Measurements from ENCODE around the gene ILK.

Gene ILK

DNA sequence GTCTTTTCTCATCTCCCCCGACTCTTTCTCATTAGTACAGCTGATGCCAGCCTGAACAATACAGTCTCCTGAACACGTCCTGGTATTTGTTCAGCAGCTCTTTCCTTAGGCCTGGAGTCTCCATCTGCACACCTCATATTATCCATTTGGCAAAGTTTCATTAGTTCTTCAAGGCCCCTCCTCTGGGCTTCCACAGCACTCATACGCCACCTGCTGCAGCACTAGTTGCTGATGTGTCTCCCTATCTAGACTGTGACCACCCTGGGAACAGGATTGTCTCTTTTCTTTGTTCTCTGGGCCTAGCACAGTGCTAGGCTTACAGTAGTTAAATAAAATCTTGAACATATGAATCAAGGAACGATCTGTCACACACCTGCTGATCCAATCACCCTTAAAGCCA, 34.9 kb downstream of the ILK start:
- no peak for DNase-seq

DNA sequence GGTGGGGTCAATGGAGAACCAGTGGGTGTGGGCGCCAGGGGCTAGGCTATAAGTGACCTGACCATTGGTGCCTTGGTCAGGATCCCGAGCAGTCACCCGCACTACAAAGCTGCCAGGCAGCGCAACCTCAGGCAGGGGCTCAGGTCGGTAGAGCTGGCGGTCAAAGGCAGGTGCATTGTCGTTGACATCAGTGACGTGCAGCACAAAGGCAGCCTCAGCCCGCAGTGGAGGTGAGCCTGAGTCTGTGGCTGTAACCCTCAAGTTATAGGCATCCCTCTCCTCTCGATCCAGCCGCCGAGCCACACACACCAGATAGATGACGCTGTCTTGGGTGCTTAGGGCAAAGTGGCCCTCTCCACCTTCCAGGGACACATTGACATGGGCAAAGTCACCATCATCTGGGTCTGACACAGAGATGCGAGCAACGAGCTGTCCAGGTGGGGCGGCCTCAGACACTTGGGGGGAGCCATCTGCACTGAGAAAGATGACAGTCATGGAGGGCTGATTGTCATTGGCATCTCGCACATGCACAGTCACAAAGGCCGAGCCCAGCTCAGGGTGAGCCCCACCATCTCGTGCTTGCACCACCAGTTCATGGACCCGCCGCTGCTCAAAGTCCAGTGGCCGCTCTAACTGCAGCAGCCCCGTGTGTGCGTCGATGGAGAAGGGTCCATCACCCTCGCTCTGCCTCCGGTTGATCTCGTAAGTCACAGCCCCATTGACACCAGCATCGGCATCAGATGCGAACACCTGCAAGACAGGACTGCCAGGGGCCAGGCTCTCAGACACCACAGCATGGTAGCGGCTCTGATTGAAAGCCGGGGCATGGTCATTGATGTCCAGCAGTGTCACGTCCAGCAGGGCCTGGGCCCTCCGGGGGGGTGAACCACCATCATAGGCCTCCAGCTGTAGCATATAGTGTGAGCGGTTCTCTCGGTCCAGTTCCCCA, 36.7 kb downstream of the ILK start:
- DNase-seq = no peak

DNA sequence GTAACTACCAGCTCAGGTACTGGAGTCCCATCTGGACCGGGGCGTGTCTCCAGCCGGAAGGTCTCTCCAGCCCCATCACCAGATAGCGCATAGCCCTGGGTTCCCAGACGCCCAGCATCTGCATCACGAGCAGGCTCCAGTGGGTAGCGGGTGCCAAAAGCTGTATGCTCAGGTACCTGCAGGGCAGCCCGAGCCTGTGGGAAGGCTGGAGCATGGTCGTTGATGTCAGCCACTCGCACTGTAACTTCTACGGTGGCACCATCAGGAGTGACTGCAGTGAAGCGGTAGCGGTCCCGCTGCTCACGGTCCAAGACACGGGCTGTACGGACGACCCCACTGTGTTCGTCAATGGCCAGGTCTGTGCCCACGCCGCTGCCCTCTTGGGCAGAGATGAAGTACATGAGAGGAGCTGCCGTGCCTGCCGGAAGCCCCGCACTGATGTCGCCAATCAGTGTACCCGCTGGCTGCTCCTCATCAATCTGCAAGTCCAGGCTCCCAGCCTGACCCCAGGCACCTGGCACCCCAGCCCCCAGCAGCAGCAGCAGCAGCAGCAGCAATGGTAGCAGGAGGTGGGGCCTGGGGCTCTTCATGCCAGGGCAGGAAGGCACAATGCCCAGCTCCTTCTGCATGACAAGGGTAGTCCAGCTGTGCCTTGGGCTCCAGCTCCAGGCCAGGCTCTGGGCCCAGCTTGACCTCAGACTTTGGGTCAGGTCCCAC, 37.6 kb downstream of the ILK start:
- DNase-seq = no peak

DNA sequence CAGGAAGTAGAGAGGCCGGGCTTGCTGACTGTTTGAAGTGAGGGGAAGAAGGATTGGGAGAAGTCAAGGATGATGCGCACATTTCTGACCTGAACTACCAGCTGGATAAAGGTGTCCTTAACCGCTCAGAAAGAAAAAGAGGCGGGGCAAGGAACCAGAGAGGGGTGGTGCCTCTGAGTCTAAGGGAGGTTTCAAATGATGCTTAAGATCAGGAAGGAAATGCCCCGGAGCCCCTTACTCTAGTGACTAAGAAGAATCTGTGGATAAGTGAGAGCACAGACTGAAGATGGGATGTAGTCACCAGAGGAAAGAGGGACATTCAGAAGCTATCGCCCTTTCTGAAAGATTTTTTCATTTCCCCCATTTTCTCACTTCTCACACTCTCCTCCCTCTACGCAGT, 39.4 kb downstream of the ILK start:
- no peak for DNase-seq

DNA sequence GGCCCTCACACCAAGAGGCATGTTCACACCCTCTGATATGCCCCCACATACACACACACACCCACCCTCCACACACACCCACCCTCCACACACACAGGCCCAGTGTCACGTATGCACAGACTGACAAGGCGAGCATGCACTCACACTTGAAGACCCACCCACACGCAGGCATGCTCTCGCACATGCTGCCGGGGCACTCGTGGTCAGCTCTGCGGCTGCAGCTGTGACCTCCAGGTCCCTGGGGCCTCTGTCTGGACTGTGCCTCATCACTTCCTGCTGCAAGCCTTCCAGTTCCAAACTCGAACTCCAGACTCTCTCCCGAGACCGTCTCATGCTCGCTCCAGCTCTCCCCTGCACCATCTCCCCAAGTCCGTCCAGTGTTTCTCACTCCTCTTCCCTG, 42.5 kb downstream of the ILK start:
- DNase-seq = peak; percentile 32

DNA sequence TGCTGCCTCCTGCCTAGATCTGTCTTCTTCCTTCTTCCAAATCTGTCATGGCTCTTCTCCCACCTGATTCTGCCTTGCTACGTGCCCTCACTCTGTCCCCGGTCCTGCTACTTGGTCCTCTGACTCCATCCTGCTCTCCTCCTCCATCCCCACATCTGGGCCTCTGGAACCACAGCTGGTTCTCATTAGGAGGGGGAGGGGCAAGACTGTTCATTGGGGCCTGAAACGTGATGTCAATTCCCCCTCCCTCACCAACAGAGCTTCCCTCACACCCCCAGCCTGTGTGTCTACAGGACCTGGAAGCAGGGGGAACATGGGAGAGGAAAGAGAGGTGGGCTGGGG, 43.0 kb downstream of the ILK start:
- no peak for DNase-seq

DNA sequence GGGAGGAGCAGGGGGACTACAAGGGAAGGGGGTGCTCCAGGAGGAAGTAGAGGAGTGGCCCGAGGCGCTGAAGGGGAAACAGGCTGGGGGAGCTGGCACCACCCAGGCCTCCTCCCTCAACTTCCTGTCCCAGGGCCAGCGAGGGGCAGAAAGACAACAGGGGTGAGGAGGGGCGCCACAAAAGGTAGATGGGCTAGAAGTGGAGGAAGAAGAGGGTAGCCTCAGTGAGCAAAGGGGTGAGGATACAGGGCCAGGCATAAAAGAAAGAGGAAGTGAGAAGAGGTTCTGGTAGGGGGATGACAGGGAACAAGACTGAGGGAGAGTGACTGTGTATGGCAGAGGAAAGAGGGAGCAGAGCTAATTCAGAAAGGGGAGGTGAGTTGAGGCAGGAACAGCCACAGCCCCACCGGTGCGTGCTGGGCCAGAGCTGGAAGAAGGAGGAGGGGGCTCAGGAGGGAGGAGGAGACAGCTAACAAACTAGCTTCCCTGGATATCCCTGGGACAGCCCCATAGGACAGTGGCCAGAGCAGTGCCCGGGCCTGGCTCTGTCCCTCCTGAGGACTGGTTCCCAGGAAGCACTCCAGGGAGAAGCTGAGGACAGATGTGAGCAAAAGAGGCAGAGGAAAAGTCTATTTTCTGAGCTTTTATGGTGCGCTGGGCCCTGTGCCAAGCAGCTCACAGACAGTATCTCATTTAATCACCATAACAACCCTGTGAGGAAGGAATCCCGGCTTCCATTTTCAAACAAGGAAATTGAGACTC, 43.5 kb downstream of the ILK start:
- DNase-seq = peak; percentile 69

DNA sequence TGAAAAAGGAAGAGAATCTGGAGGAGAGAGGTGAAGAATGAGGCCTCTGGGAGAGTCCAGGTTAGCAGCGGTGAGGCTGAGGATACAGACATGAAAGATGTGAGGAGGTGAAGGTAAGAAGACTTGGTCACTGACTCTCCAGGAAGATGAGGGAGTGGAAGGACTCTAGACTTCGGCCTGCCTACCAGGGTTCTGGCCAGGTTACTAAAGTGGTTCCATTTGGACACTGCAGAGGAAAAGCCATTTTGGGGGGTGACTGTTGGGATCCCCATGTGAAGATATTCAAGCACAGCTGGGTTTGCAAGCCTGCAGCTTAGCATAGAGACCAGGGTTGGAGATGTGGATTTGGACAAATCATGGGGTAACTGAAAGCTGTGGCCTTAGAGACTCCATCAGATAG, 44.3 kb downstream of the ILK start:
- DNase-seq = no peak

DNA sequence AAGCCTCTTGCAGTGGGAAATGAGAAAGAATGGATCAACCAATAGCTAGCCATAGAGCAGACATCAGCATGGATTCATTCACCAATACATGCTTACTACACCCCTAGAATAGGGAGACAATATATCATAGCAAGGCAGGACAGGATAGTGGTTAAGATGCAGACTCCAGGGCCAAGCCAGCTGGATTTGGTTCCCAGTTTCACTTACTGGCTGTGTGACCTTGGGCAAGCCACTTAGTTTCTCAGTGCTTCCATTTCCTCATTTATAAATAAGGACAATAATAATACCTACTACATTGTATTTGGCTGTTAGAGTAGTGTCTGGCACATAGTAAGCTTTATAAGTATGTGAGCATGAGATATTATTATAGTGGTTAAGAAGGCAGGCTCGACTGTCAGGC, 44.9 kb downstream of the ILK start:
- no peak for DNase-seq

DNA sequence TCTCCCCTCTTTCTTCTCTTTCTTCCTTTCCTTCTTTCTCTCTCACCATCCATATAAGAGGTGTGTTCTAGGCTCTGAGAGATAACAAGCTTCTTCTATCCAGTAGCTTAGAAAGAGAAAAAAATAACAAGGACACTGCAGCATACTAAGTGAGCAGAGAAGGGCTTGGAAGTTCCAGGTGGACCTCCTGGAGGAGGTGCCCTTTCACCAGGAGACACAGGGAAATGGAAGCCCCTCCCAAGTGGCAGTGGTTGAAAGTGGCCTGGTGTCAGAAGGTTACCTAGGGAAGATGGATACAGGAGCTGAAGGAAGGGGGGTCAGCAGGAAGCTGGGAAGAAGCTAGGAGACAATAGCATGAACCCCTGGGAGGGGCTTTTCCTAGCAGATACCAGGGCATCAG, 46.5 kb downstream of the ILK start:
- DNase-seq = no peak

DNA sequence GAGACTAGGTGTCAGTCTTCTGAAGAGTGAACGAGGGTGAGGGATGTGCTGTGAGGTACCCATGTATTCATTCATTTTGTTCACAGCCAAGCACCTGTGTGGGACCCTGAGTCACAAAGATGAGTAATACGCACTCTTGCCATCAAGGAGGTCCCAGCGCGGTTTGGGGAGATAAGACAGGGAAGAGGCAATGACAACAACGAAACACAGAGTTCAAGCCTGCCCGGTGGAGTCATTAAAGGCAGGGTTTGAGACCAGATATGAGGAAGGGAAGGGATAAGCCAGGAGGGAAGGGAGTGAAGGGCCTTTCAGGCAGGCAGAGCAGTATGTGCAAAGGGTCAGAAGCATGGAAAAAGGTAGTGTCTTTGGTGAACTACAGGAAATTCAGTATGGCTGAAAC, 47.4 kb downstream of the ILK start:
- no peak for DNase-seq

DNA sequence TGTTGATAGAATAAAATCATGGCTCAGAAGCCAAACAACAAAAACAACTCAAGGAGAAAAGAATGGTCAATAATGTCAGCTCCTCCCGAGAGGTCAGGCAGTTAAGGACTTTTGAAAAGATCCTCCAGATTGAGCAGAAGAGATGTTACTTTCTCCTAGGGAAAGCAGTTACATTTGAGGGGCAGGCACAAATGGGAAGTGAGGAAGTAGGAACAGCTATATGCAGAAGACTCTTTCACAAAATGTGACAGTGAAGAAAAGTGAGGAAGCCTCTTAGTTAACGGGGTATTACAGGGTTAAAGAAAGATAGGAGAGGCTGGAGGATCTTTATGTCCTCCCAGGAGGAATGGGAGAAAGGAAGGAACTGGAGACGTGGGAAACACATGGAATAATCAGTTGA, 48.6 kb downstream of the ILK start:
- no peak for DNase-seq

DNA sequence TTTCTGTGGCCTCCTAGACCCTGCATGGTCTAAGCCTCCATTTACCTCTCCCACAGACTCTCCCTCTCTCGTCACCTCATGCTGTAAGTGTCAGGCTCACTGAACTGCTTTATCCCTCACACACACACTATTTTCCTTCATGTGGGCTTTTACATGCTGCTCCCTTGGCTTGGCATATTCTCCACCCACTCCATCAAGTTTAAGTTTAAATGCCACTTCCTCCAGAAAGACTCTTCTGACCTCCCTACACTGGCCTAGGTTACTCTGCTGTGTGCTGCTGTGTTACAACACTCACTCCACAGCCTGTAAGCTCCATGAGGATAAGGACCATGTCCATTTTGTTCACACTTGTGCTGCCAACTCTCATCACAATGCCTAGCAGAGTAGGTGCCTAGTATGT, 49.5 kb downstream of the ILK start:
- DNase-seq = no peak

DNA sequence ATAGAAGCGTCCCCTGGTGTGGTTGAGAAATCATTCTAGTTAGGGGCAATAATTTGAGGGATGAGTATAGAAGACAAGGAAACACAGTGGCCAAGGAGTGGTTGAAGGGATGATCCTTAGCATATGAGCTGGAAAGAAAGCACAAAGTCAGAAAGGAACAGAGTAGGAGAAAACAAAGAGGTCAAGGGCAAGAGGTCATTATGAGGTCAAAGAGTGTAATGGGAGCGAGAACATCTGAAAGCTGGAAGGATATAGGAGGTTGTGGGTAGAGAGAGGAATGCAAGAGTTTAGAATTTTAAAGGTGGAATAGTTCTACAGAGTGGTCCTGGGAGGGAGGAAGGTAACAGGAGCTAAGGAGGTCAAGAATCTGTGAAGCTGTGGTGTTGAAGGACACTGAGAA, 50.1 kb downstream of the ILK start:
- no peak for DNase-seq

DNA sequence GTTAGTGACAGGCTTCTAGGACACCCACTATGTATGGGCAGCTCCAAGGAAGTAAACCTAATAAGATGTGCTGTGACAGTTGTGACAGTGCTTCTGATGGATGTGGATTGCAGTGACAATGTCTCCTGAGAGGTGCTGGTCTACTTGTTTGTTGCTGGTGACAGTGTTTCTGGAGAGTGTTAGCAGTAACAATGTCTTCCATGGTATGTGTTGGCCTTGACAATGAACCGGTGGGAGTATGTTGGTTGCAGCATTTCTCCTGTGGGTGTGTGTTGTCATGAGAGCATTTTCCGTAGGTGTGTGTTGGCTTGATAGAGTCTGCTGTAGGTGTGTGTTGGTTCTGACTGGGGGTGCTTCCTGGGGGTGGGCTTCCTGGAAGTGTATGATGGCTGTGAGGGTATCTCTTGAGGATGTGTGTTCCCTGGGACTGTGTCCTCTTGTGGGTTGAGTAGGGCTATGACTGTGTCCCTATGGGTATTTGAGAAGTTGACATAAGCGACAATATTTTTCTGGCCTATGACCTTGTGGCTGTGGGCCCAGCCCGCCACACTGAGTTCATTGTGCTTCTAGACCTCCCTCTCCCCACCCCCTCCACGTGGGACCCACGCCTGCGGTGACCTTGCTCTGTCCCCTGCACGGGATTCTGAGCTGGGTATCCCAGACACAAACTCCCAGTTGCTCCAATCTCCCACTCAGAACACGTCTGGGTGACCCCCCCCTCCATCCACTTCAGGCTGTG, 50.9 kb downstream of the ILK start:
- no peak for DNase-seq

DNA sequence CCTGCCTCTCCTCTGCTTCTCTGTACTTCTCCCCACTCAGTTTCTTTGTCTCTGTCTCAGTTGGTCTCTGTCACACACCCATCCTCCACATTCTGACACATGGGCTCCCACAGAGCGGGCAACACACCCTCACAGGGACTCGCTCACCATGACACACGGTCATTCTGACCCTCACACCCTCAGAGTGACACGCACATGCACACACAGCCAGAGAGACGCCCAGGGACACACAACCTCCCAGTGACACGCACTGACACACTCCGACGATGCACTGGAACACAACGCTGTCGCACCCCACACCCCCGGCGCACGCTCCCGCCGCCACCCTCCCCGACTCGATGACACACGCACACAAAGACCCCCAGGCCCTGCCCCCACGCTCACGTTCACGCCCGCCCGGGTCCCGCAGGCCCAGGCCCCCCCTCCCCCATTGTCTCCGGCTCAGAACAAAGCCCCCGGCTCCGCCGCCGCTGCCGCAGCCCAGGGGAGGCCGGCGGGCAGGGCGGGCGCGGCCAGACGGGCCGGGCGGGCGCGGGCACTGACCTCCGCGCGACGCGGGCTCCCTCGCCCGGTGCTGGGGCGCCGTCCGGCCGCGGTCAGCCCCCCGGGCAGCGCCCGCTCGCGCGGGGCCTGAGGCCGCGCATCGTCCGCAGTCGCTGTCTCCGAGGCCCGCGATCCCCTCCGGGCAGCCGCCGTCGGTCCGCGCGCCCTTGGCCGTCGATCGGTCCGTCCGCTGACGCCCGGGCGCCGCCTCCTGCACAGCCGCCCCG, 51.6 kb downstream of the ILK start:
- no peak for DNase-seq

DNA sequence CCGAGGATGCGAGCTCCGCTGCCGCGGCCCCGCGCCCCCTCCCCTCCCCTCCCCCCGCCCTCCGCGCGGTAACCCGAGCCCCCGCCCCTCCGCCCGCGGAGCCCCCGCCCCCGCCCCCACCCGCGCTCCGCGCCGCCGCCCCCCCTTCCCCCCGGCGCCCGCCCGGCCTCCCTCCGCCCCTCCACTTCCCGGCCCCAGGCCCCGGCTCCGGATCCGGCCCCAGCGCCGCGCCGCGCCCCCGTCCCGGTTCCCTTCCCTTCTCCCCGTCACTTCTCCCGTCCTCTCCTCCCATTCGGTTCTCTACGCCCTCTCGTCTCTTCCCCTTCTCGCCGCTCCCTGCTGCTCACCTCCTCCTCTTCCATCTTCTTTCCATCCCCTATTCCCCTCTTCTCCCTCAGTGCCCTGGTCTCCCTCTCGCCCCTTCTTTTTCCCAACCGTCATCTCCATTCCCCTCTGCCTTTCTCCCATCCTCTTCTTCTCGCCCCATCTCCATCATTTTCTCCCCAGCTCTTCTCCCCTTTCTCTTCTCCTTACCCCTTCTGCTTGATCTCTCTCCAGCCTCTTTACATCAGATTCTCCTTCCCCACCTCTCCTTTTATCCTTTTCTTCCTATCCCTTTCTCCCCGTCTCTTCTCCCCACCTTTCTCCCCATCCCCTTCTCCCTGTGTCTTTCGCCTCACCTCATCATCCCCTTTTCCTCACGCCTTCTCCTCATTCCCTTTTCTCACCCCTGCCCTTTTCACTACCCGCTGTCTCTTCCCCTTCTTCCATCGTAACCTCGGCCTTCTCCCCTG, 52.4 kb downstream of the ILK start, which contains the start of gene DCHS1:
Gene DCHS1, minus strand, starts transcription at position 20 of the 794 bp plus-strand sequence. CDS start 14,196 bp downstream, outside the sequence.
- DNase-seq = no peak

DNA sequence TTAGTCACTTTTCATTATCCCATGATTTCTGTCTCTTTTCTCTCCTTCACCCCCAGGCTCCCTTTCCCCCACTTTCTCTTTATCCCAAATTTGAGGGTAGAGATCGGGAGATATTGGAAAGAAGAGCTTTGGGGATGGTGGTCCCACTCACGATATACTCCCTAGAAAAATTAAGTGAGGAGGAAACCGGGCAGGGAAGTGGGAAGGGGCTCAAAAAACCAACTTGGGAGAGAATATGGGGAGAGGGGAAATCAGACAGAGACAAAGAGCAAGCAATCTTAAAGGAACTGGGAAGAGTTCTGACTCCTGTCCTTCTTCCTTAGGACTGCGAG, 53.0 kb downstream of the ILK start:
- no peak for DNase-seq

DNA sequence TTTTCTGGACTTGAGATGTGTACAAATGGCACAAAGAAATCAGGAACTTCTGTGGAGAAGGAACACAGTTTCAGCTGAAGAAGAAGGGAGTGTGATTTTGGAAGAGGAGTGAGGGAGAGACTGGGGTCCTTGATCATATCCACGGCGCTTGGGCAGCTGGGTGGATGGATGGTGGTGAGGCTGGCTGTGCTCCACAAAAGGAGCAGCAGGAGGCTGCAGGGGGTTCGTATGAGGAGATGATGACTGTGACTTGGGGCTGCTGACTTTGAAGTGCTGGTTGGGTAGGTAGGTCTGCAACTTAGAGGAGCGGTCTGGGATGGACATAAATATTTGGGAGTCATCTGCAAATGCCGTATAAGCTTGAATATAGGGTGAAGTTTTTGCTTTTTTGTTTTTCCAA, 53.4 kb downstream of the ILK start:
- no peak for DNase-seq

DNA sequence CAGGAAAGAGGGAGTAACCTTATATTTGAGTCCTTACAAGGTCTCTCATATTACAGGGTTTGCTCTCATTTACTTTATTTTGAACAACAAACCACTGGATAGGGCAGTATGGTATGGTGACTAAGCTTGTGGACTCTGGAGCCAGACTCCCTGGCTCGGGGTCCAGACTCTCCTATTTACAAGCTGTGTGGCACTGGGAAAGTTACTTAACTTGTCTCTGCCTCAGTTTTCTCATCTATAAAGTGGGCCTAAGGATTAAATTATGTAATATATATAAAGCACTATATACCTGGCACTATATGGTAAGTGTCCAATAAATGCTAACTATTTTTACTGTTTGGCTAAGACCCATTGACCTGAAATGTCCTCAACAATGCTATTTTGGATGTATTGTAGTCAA, 53.8 kb downstream of the ILK start:
- no peak for DNase-seq

DNA sequence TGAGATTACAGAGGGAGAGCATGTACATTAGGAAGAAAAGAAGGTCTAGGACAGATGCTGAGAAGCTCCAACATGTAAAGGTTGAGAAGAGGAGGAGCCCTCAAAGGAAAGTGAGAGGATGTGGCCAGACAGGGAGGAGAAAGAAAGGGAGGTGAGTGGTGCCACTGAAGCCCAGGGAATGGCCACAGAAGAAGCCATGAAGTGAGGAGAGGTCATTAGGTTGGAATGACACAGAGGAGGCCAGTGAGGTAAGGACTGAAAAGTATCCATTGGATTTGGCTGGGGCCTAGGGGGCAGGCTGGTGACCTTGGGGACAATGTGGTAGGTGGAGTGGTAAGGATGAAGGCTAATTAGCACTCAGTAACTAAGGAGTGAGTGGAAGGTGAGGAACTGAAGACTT, 55.1 kb downstream of the ILK start:
- DNase-seq = no peak

Data from hematopoietic multipotent progenitor cell treated with erythropoietin and hydrocortisone succinate and interleukin-3 and kit ligand, for 4 days (in vitro differentiated cells).